GM12873 (cell line): ENCODE data around the gene SHC4.

Source experiments
- CTCF ChIP-seq: IDR thresholded peaks from 2 replicates; pipeline ENCODE4 v1.5.1; 2012; ENCODE audit warnings: low read depth, mild to moderate bottlenecking, moderate library complexity, low read length, control low read depth; ENCODE audit not compliant: insufficient read depth; ENCODE audit errors: missing control alignments

The SHC4 gene

GRCh38 chr15:48856942-48857341 is 106.8 kb downstream of the SHC4 start:
- TF ChIP-seq CTCF: no peak

- peak; percentile 23 for TF ChIP-seq CTCF
Measured at GRCh38 chr15:48855501-48856440, 107.9 kb downstream of the SHC4 start.

GRCh38 chr15:48851956-48852355 is 111.8 kb downstream of the SHC4 start:
- no peak for TF ChIP-seq CTCF

- TF ChIP-seq CTCF: no peak
Measured at GRCh38 chr15:48850648-48851047, 113.1 kb downstream of the SHC4 start.

- TF ChIP-seq CTCF: no peak
Measured at GRCh38 chr15:48845123-48845522, 118.6 kb downstream of the SHC4 start.

GRCh38 chr15:48842501-48842900 is 121.2 kb downstream of the SHC4 start:
- TF ChIP-seq CTCF: no peak

- TF ChIP-seq CTCF: no peak
Measured at GRCh38 chr15:48834756-48835155, 129.0 kb downstream of the SHC4 start.
